Fibroblast of skin of abdomen (primary cell): ENCODE results near the gene C2orf68.
"Not testable (repeated sequence)": the region's sequence is repeated elsewhere in the genome, so short reads cannot be mapped to it uniquely, and the experiment has no call there.

Source experiments
- DNase-seq: peaks from one replicate; pipeline ENCODE4 v3.0.0-alpha.2; 2013

Gene C2orf68

DNA sequence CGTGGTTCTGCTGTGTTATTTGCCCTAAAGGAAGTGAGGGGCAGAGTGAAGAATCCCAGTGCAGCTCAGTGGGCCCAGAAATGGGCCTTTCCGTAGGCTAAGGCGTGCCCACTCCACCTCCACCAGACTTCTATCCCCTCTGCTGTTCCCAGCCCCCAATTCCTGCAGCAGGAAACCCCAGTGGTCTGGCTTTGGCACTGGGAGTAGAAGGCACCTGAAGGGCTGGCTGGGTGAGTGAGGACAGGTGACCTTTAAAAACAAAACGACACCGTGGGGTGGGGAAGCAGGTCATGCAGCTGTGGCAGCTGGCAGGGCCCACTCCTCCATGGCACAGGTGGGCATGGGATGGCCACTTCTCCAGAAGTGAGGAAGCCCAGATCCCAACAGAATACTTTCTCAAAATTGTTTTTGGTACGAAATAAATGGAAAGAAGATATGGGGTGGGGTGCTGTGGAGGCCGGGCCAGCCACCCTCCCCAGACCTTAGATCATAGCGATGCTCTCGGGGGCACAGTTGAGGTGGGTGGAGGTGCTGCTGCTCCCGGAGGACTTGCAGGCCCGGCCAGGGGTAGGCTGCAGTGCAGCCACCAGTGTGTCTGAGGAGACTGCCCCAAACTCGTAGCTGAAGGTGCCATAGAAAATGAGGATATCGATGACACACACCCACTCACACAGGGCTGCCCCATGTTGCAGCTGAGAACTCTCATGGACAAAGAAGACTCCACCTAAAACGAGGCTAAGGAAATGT is 13.1 kb downstream of the C2orf68 start:
- DNase-seq = no peak

DNA sequence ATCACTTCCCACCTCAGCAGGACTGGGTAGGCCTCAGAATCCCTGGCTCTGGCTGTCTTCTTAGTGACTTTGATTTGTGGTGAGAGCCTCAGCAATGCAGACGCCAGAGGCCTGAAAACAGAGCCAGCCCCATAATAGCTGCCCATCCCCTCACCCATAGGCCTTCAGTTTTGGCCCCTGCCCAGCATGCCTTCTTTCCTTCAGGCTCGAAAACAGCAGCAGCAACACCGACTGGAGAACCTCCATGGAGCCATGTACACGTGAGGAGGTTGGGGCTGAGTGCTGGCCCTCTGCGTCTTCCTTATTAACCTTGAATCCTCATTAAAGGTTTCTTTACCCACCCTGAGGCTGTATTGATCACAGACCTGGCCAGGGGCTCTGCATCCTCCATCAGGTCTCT is 14.6 kb downstream of the C2orf68 start:
- no peak for DNase-seq

DNA sequence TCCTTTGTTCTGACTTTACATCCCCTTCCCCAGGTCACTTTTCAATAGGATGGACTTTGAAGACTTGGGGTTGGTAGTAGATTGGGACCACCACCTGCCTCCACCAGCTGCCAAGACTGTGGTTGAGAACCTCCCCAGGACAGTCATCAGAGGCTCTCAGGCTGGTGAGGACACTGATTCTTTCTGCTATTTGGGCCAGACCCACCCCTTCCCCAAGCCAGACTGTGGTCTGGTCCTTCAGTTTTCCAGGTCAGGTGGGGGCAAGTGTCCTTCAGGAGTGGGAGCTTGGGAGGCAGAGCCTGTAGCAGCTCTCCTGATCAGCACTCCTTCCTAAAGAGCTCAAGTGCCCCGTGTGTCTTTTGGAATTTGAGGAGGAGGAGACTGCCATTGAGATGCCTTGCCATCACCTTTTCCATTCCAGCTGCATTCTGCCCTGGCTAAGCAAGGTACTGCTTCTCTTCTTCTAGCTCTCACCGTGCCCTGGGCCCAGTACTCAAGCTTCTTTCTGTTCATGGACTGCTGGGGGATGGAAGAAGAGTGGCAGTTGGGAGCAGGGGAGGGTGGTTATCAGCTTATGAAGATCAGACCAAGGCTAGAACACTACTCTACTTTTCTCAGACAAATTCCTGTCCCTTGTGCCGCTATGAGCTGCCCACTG is 15.3 kb downstream of the C2orf68 start:
- no peak for DNase-seq

DNA sequence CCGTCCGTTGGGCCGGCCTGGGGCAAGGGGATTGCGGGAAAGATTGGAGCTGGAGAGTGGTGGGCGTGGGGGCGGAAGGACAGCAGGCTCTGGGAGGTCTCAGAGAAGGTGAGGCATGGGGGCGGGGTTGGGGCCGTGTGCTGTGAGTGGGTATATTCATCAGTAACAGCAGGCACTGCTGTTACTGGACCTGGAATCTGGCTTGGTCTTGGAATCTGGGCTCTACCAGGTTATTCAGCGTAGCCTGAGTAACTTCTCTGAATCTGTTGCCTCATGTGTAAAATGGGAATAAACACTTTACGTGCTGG is 15.9 kb downstream of the C2orf68 start:
- DNase-seq = no peak

DNA sequence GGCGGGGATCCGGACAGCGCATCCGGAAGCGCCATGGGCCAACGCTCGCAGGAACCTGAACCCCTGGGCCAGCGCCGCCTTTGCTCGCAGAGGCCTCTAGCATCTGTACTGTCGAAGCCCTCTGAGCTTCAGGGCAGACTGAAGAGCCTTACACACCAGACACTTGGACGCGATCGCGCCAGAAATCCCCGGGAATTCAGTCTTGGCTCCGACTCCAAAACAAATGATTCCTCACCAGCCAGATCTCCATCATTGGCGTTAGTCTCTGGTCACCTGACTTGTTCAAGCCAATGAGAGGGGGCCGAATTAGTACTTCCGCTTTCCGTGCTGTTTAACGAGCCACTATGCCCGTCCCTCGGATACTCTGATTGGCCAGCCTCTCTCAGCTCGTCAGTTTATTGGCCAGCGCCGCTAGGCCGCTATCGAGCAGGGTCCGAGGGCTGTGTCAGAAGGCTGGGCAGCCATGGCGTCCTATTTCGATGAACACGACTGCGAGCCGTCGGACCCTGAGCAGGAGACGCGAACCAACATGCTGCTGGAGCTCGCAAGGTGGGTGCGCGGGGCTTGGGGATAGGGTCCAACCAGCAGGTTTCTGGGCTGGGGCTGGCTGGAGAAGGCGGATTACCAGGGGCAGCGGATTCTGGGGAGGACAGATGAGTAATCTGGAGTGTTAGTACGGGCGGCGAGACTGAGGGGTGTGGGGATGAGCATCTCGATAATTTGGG is 16.4 kb downstream of the C2orf68 start, which contains the start of gene RNF181:
Gene RNF181, plus strand, starts transcription at position 445 of the 725 bp plus-strand sequence. Its CDS starts 19 bp downstream, at position 464.
- peak; percentile 99 for DNase-seq

DNA sequence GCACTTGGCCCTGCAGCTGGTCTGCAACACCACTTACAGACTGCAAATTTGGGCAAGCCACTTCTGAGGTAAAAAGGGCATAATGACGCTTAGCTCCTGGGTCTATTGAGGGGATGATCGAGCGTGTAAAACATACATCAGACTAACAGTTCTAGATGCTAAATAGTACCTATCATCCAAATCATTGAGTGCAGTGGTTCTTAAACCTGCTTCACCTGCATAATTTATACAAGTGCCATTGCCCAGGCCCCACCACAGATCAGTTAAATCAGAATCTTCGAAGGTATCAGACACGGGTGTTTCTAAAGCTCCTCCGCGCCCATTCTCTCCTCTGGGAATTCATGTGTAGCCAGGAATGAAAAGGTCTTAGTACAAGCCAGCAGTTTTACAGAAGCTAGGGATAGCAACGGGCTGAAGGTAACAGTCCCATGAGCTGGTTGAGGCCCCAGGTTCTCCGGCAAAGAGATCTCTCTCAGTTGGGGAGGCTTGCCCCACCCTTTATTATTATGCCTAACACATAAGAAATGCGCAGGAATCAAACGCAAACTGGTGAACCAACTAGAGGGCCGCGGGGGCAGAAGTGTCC is 17.1 kb downstream of the C2orf68 start:
- DNase-seq = no peak

DNA sequence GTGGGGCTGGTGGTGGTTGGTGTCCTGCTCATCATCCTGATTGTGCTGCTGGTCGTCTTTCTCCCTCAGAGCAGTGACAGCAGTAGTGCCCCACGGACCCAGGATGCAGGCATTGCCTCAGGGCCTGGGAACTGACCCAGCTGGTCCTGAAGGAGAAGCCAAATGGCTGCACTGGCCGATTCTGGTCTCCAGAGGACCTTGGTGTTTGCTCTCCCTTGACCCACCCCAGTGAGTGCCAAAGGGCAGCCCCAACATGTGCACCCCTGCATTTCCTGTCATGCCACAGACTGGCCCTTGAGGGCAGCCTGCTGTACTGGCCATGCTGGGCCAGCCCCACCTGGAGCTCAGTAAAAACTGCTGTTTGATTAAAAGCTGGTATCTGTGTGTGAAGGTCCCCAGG is 18.8 kb downstream of the C2orf68 start:
- no peak for DNase-seq

DNA sequence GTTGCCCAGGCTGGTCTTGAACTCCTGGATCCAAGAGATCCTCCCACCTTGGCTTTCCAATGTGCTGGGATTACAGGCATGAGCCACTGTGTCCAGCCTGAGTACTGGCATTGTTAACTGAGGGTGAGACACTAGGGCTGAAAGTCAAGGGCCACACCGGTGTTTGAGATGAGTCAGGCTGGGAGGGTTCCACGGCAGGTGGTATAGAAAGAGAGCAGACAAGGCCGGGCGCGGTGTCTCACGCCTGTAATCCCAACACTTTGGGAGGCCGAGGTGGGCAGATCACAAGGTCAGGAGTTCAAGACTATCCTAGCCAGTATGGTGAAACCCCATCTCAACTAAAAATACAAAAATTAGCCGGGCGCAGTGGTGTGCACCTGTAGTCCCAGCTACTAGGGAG is 19.6 kb downstream of the C2orf68 start:
- not testable (repeated sequence) for DNase-seq

DNA sequence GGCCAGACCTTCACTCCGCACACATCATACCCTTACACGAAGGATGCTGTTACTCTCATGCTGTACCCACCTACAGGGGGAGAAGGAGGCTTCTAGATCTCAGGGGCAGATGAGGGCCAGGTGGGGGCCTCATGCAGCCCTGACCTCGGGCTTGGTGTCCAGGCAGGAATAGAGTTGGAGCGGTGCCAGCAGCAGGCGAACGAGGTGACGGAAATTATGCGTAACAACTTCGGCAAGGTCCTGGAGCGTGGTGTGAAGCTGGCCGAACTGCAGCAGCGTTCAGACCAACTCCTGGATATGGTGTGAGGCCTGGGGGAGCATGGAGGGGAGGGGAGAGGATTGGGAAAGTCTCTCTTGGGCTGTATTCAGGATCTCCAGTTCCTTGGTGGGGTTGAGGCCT is 20.3 kb downstream of the C2orf68 start:
- no peak for DNase-seq

DNA sequence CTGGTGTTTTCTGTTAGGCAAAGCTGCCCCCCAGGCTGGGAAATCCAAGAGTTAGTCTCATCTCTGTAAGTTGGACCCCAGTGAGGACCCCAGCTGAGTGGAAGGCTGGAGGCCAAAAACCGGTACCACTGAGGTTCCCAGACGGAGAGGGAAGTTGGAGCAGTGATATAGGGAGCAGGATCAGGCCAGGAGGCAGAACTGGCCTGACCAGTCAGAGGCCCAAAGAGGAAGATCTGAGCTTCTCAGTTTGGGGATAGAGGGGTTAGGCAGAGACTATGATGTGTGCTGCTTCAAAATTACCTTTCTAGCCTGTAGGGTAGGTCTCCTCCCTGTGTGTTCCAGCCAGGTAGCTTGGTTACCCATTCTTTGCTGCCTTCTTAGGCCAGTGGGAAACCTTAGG is 20.9 kb downstream of the C2orf68 start:
- no peak for DNase-seq

DNA sequence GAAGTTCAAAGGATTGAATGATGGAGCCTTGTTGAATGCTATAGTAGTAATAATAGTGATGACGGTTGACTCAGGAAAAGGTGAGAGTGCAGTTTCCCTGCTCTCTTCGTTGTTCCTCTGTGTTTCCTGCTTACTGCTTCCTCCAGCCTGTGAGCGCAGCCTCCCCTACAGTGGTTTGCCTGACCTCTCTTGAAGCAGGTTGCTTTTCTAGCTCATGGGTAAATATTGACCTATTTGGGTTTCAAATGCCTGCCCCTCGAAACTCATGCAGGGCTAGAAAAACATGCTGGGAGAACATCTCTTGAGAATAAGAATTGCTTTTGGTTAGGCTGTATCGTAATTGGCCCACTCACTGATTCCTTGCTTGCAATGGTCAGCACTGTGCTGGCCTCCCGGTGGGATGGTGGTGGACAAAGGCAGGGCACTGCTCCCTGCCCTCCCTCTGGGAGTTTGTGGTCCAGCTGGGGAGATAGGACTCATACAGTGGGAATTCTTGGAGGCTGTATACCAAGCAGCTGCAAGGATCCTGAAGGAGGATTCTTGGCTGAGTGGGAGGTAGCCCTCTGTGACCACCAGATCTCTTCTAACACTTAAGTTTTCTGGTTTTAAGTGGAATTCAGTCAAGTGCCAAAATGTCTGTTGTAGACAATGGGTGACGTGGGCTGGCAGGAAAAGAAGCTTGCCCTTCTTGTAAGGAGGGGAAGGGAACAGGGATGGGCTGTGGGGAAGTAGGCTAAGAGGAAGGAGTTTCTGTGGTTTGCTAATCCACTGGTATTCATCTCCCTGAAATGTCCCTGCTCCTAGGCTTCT is 21.7 kb downstream of the C2orf68 start:
- peak; percentile 93 for DNase-seq

DNA sequence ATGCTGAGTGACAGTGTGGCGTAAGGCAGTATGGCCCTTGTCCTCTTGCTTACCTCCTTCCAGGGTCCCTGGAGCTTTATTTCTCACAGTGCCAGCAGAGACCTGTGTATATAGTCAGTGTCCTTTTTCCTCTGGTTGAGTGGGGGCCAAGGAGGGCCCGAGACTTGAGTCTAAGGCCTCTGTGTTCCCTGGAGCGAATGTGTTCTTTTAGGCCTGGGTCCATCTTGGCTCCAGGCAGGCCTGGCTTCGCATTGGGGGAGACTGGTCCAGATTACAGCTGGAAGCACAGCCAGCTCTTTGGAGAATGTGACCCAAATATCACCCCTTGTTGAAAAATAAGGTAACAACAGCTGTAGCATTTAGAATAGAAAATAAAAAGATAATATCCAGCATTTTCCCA is 22.7 kb downstream of the C2orf68 start:
- DNase-seq = no peak

DNA sequence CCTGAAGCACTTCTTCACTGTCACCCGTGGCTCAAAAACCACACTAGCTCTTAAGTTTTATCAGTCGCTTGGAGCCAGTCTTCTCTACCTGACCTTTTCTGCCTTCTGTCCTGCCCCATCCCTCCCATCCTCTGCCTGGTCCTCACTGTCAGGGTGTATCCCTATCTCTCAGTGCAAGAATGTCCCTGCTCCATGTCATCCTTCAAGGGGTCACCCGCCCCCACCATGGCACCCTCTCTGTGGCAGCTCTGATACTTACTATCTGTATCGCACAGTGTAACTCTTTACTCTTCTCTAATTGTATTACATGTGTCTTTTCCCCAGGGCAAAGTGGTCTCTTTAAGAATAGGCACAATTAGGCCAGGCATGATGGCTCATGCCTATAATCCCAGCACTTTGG is 23.2 kb downstream of the C2orf68 start:
- no peak for DNase-seq

DNA sequence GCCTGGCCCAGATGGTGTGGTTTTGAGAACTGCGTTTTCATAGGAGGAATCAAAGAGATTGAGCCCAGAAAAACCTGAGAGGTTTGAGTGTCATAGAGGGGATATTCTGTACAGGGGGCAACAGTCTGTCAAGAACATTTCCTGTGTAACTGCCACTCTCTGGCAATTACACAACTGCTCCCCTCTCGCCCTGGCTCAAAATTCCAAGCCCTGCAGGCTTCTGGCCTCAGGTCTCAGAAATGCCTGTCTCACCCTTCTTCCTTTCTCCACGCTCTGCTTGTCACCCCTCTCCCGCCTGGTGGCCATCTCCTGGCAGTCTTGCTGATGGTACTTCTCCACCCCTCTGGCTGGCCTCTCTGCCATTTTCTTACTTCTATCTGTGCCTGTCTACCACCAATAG is 23.6 kb downstream of the C2orf68 start:
- no peak for DNase-seq

DNA sequence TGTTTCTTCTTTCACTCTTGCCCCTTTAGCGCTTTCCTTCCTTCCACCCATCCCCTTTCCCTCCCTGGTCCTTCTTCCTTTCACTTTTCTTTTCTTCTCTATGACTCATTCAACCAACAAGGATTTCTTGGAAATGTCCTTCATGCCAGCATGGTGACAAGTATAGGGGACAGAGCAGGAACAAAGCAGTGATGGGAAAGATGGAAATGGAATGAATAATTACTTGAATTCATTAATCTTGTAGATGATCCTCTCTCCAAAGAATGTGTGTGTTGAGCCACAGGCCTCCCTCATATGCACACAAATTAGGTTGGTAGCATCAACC is 26.1 kb downstream of the C2orf68 start:
- DNase-seq = peak; percentile 76

DNA sequence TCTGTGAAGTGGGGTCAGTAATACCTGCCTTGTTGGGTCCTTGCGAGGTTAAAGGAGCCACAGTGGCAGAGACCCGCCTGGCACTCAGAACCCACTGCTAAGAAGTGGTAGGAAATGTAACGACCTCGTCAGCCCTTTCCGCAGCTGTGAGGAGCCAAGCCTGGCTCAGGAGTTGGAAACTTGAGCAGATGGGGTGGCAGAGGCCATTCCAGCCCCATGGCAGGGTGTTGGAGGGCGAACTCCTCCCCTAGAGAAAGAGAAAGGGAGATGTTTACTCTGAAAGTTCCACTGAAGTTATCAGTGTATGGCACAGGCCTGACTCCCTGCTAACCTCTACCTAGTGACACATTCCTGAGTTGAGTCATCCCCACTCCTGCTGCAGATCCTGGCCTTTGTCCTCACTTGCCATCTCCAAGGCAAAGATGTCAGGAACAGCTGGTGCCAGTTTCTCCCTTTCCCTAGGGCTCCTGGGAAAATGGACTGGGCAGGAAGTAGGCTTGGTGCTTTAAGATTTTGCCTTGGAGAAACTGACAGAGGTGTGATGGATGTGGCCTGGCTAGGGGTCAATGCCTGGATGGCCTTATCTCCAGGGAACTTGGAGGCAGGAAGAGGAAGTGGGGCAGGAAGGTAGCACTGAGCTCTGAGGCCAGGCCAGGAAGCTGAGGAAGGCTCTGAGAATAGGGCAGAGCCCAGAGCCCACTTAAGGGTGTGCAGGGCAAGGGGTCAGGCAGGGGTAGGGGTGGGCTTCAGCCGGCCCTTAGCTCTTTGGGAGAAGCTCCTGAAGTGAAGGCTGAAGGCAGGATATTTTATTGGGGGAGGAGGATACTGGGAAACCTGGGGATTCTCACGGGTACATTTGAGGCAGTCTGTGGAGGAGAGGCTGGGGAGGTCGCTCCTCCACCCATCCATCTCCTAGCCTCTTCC is 26.7 kb downstream of the C2orf68 start:
- peak; percentile 57 for DNase-seq

DNA sequence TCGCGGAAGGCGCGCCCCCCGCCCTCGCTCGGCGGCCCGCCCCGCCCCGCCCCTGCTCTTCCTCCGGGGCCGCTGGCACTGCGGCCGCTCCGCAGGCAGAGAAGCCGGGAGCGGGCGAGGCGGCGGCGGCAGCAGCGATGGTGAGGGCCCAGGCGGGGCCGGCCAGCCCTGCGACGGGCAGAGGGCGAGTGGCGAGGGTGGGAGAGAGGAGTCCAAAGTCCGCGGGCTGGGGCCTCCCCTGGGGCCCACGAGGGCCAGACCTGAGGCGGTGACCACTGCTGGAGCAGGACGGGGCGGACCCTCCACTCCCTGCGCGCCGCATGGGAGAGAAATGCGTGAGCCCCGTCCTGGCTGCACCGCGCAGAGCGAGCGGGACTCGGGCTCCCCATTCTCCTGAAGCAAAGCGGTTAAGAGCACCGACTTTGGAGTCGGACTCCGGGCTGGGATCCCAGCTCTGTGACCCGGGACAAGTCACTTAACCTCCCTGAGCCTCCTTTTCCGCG is 27.5 kb downstream of the C2orf68 start, which contains the start of gene VAMP5:
Gene VAMP5, plus strand, starts transcription at position 78 of the 503 bp plus-strand sequence. Its CDS starts 60 bp downstream, at position 138.
- DNase-seq = peak; percentile 12

DNA sequence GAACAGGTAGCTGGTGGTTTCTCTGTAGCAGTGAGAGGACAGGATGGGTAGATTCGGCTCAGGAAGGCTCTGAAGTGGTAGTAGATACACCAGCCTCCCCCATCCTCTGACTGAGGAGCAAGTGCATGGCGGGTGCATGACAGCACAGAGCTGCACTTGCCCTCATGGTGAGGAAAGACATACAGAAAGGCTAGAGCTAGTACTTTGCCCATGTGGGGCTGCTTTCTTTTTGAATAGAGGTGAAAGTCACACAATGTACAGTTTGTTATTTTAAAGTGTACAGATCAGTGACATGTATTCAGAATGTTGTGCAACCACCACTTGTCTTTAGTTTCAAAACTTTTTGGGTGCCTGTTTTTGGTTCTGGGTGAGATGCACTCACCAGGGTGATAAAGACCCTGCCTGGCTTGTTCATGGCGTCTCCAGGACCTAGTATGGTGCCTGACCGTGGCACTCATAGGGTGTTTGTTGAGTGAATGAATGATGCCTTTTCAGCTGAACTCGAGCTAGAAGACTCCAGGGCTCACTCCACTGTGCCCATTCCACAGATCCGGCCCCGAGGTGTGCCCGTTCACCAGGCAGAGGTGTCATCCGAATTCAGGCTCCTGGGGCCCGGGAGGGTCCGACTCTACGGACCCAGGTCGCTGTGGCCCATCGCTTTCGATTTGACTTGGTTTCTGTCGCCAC is 28.1 kb downstream of the C2orf68 start:
- no peak for DNase-seq

DNA sequence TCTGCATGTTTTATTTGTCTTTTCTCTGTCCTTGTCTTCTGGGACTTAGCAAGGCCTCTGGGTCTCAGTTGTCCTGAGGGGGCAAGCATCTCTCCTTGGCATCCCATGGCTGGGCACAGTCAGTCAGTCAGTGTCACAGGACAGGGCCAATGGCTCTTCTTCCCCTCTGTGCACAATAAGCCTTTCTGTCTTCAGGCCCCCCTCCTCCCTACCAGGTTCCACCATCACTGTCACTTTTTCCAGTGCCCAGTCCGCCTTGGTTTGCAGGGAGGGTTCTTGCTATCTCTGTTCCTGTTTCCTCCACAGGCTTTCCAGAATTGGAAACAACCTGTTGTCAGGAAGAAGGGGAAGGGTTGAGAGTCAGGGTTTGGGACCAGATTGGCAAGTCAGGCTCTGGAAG is 29.4 kb downstream of the C2orf68 start:
- DNase-seq = no peak

DNA sequence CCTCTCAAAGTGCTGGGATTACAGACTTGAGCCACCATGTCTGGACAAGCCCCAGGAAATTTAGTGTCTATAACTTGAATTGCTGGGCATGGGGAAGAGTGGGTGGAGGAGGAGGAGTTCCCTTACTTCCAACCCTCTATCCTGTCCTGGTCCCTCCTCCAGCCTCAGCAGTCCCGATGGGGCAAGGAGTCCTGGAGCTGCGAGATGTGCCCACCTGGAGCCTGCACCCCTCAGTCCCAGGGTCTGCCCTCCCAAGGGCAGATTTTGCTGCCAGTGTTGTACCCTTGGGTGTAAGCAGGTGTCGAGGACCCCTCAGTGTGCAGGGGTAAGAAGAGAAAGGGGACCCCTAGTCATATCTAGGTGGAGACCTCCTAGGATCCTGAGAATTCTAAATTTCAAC is 31.7 kb downstream of the C2orf68 start:
- no peak for DNase-seq
